Measurements from ENCODE around the gene BICC1. TPM values are rescaled to one million over a fixed set of nuclear protein-coding genes. Genes with fewer than 3 reads are reported as not detected.
A peak's percentile ranks its signal among the peaks of the same experiment; 100 is the strongest.

Gene BICC1
- total and polyA plus RNA-seq, 2 of the 4 experiments (the other 2 are of a cell fraction) = 5.7 to 42.5 TPM

- Histone ChIP-seq H2AFZ (replicated peaks; ENCODE audit: low read length, poor library complexity) (no peak overlapping the region), H3K4me1 (ENCODE audit: control insufficient read depth, insufficient read depth, low read length) (peaks cover 10% of the 10 kb centered on the region), H3K79me1 (ENCODE audit: low read depth in 1 of 2, low read length in 2 of 2) (peaks cover 16 to 51% of the 10 kb centered on the region in 2 experiments), H3K9me1 (ENCODE audit: insufficient read depth, low read length) (peaks cover 11% of the 10 kb centered on the region), H3K18ac (ENCODE audit: low read depth, low read length) (peak overlapping the region; percentile 64; the same call in 1 of the 2 replicates), H3K27ac (ENCODE audit: insufficient read depth, low read length) (no peak overlapping the region; the same call in 1 of the 2 replicates), H4K8ac (ENCODE audit: low read depth in 2 of 2, low read length in 2 of 2) (no peak overlapping the region), H3K9me3 (ENCODE audit: control insufficient read depth, insufficient read depth, low read length) (no peaks in the 10 kb centered on the region), H3K14ac (replicated peaks; ENCODE audit: low read depth, low read length) (no peak overlapping the region), H2BK5ac (ENCODE audit: low read depth, low read length, poor library complexity, severe bottlenecking) (peak overlapping the region; percentile 82), H3K4ac (ENCODE audit: low read depth, low read length) (peak overlapping the region; percentile 61; the same call in 1 of the 2 replicates), H2BK20ac (ENCODE audit: low read depth, low read length) (peak overlapping the region; percentile 69; the same call in 1 of the 2 replicates), H3K9ac (ENCODE audit: low read depth, low read length) (no peak overlapping the region), H2BK120ac (ENCODE audit: low read depth, low read length) (peak overlapping the region; percentile 74; the same call in 1 of the 2 replicates), H4K91ac (ENCODE audit: insufficient read depth, low read depth, low read length) (no peak overlapping the region), H3K4me2 (ENCODE audit: low read depth, low read length) (peak overlapping the region; percentile 74), H3K23ac (ENCODE audit: low read depth, low read length) (no peak overlapping the region), H4K5ac (ENCODE audit: low read depth, low read length) (peak overlapping the region; percentile 76; the same call in 1 of the 2 replicates), H2BK15ac (ENCODE audit: low read depth, low read length) (no peak overlapping the region), H3K4me3 (ENCODE audit: insufficient read depth, low read depth, low read length) (no peak overlapping the region), H3K56ac (ENCODE audit: extremely low read depth, insufficient read depth, low read length) (no peak overlapping the region), H2AK5ac (ENCODE audit: low read depth, low read length) (0 out of 2 replicates have a peak overlapping the region, but pooled peaks have one; percentile 73), H3K36me3 (ENCODE audit: control insufficient read depth, insufficient read depth, low read length) (0 out of 2 replicates have a peak, but pooled peaks cover 1% of the 10 kb centered on the region), H3K27me3 (ENCODE audit: control insufficient read depth, insufficient read depth, low read length) (no peaks in the 10 kb centered on the region), H4K20me1 (ENCODE audit: insufficient read depth, low read length) (0 out of 2 replicates have a peak, but pooled peaks cover 3% of the 10 kb centered on the region), H2AK9ac (replicated peaks; ENCODE audit: low read depth, low read length, poor library complexity) (no peak overlapping the region)
- WGBS, 2 experiments (ENCODE audit: extremely low coverage in 2 of 2, insufficient read length in 1 of 2) = no CpG with 5 or more reads among the region's 2 CpGs
- DNase-seq (no peak), ATAC-seq (ENCODE audit: low read depth) (no peak)
- in situ Hi-C loops (cut with MboI; ENCODE audit: low sequenced_read_pairs) = no loop called here
- ChIA-PET CTCF (interaction anchor here (1.0 to 2.1 kb wide), 2 partner anchors 20 to 131 kb away, joined by 3 to 8 read pairs; no protein-coding TSS in a partner anchor), POLR2A (ENCODE audit: unreplicated experiment) (no interaction called here)
- BruUV-seq (replicated peaks) = no TSS peak
- dilution Hi-C loops (cut with HindIII; ENCODE audit: low sequenced_read_pairs, unreplicated experiment) = no loop called here
- TF ChIP-seq USF2 (IDR thresholded peaks at IDR 0.05; ENCODE audit: low read depth, low read length) = no peak
- TF ChIP-seq ELK1 (IDR thresholded peaks at IDR 0.05; ENCODE audit: borderline replicate concordance, low read depth, low read length) = no peak
- no peak for TF ChIP-seq RCOR1 (IDR thresholded peaks at IDR 0.05; ENCODE audit: insufficient replicate concordance, low read length)
- no peak for TF ChIP-seq RAD21 (IDR thresholded peaks at IDR 0.05; ENCODE audit: low read length)
- no peak for TF ChIP-seq BHLHE40 (IDR thresholded peaks at IDR 0.05; ENCODE audit: low read depth, low read length)
- TF ChIP-seq FOS (IDR thresholded peaks at IDR 0.05; ENCODE audit: low read depth, low read length) = no peak
- intact Hi-C loops (cut with micrococcal nuclease) = no loop called here
Observed at GRCh38 chr10:58661902-58662301, 149.2 kb downstream of the BICC1 start.

All from IMR-90 (cell line).